ENCODE results near the gene WNK2. TPM values are rescaled to one million over a fixed set of nuclear protein-coding genes. Genes with fewer than 3 reads are reported as not detected.
"Not testable (repeated sequence)": the region's sequence is repeated elsewhere in the genome, so short reads cannot be mapped to it uniquely, and the experiment has no call there.

Gene WNK2
- total RNA-seq, 4 donors from 2014 or later = 6.2 to 31.9 (median 18.9) TPM

DNA sequence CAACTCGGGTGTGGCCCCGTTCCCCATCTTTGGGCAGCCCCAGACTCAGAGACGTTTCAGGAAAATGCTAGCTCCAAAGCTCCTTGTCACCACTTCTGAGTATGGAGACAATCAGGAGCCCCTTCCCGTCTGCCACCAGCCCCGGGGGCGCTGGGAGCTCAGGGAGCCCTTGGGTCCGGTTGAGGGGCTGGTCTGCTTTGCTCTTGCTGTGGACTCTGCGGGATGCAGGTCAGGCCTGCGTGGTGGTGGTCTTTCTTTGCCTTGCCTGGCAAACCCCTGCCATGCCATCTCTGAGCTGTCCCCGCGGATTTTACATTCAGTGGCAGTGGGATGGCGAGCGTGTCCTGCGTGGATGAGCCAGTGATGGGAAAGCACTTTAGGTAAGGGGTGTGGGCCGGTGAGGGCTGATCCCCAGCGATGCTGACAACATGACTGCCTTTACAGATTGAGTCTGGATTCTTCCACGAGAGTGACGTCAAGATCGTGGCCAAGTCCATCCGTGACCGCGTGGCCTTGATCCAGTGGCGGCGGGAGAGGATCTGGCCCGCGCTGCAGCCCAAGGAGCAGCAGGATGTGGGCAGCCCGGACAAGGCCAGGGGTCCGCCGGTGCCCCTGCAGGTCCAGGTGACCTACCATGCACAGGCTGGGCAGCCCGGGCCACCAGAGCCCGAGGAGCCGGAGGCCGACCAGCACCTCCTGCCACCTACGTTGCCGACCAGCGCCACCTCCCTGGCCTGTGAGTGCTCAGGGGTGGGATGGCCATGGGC, 63.3 kb downstream of the WNK2 start:
- H3K9me3 ChIP-seq = no peaks in the 10 kb centered on the region
- DNase-seq = no peak
- no peaks in the 10 kb centered on the region for H3K4me1 ChIP-seq
- no peak overlapping the region for H3K4me3 ChIP-seq
- H3K27me3 ChIP-seq = no peaks in the 10 kb centered on the region
- no peaks in the 10 kb centered on the region for H3K36me3 ChIP-seq
- H3K27ac ChIP-seq = no peak overlapping the region
- TF ChIP-seq, protein P1, sequence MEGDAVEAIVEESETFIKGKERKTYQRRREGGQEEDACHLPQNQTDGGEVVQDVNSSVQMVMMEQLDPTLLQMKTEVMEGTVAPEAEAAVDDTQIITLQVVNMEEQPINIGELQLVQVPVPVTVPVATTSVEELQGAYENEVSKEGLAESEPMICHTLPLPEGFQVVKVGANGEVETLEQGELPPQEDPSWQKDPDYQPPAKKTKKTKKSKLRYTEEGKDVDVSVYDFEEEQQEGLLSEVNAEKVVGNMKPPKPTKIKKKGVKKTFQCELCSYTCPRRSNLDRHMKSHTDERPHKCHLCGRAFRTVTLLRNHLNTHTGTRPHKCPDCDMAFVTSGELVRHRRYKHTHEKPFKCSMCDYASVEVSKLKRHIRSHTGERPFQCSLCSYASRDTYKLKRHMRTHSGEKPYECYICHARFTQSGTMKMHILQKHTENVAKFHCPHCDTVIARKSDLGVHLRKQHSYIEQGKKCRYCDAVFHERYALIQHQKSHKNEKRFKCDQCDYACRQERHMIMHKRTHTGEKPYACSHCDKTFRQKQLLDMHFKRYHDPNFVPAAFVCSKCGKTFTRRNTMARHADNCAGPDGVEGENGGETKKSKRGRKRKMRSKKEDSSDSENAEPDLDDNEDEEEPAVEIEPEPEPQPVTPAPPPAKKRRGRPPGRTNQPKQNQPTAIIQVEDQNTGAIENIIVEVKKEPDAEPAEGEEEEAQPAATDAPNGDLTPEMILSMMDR (IDR thresholded peaks at IDR 0.05) = no peak
- no peak for TF ChIP-seq POLR2A (IDR thresholded peaks at IDR 0.05)
- intact Hi-C loops (cut with DNase I; ENCODE audit: low total_unique reads) = no loop called here

DNA sequence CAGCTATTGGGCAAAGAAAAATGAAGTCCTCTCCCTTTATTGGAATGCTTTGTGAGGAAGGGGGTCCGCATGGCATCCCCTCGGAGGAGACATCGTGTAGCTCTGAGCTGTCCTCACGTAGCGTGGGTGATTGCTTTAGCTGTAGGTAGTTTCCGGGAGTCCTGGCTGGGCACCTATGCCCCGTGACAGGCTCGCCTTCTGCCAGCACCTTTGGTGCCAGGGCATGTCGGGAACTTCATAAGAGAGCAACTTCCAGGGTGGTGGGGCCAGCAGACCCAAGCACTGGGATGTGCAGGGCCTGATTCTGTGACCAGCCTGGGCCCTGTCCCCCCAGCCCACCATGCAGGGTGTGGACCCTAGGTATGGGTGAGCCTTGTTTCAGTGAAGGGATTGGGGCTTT, 64.0 kb downstream of the WNK2 start:
- Histone ChIP-seq H3K27ac (no peak overlapping the region), H3K4me3 (no peak overlapping the region), H3K27me3 (no peaks in the 10 kb centered on the region), H3K36me3 (no peaks in the 10 kb centered on the region), H3K9me3 (no peaks in the 10 kb centered on the region), H3K4me1 (no peaks in the 10 kb centered on the region)
- TF ChIP-seq, protein P1 (IDR thresholded peaks at IDR 0.05) = no peak
- TF ChIP-seq POLR2A (IDR thresholded peaks at IDR 0.05) = no peak
- no peak for DNase-seq
- intact Hi-C loops (cut with DNase I; ENCODE audit: low total_unique reads) = no loop called here

DNA sequence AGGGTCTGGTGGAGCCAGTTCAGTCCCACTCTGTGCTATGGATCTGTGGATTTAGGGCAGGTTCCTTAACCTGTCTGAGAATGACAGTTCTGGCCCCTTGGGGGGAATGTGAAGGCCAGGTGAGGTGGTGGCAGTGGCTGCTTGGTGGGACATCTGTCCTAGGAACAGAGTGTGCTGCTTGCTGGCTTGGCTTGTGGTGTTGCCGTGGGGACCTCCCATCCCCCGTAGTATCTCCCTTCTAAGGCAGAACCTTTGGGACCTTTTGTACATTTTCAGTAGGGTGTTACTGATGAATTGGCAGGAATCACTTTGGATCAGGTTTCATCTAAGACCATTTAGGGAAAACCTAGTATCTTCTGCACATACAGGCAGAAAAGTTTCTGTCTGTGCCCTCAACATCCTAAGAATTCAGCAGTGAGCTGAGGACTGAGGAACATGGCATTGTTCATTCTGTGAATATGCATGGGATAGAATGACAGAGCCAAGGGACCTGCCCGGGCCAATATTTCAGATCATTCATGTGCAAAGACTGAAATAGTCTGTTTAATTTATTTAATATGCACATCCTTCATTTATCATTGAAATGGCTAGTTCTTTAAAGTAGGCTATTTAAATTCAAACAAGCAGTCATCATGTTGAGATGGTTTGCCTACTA, 64.6 kb downstream of the WNK2 start:
- no peaks in the 10 kb centered on the region for H3K4me1 ChIP-seq
- H3K27ac ChIP-seq = no peak overlapping the region
- no peaks in the 10 kb centered on the region for H3K27me3 ChIP-seq
- intact Hi-C loops (cut with DNase I; ENCODE audit: low total_unique reads) = no loop called here
- H3K9me3 ChIP-seq = no peaks in the 10 kb centered on the region
- DNase-seq = no peak
- TF ChIP-seq, protein P1 (IDR thresholded peaks at IDR 0.05) = no peak
- no peak for TF ChIP-seq POLR2A (IDR thresholded peaks at IDR 0.05)
- H3K4me3 ChIP-seq = no peak overlapping the region
- H3K36me3 ChIP-seq = no peaks in the 10 kb centered on the region

DNA sequence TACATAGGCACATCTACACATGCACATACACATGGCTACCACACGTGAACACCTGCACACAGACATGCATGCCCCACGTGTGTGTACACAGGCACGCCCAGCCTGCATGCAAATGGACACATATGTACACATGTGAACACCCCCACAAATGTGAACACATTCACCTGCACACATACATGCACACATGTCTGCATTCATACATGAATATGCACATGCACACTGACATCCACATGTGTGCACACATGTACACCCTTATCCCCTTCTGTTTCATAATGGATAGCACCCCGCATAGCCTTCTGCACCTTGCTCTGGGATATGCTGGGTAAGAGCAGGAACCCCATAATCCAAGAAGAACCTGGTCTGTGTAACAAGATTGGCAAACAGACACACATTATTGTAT, 66.2 kb downstream of the WNK2 start:
- Histone ChIP-seq H3K36me3 (no peaks in the 10 kb centered on the region), H3K27me3 (no peaks in the 10 kb centered on the region), H3K9me3 (no peaks in the 10 kb centered on the region), H3K27ac (no peak overlapping the region), H3K4me1 (no peaks in the 10 kb centered on the region), H3K4me3 (no peak overlapping the region)
- intact Hi-C loops (cut with DNase I; ENCODE audit: low total_unique reads) = no loop called here
- no peak for TF ChIP-seq POLR2A (IDR thresholded peaks at IDR 0.05)
- TF ChIP-seq, protein P1 (IDR thresholded peaks at IDR 0.05) = no peak
- DNase-seq = no peak

DNA sequence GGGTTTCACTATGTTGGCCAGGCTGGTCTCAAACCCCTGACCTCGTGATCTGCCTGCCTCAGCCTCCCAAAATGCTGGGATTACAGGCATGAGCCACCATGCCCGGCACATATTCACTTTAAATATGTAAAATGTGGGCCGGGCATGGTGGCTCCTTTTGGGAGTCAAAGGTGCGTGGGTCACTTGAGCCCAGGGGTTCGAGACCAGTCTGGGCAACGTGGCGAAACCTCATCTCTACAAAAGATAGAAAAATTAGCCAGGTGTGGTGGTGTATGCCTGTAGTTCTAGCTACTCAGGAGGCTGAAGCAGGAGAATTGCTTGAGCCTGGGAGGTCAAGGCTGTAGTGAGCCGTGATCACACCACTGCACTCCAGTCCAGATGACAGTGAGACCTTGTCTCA, 67.4 kb downstream of the WNK2 start:
- intact Hi-C loops (cut with DNase I; ENCODE audit: low total_unique reads); H3K4me1 ChIP-seq; DNase-seq; H3K27me3 ChIP-seq; H3K27ac ChIP-seq; H3K9me3 ChIP-seq; H3K36me3 ChIP-seq; H3K4me3 ChIP-seq: not testable (repeated sequence)
